HepG2 (cell line): ENCODE data around the gene TMEM165. TPM values are rescaled to one million over a fixed set of nuclear protein-coding genes. Genes with fewer than 3 reads are reported as not detected.

Experiments used
- ATAC-seq: fragments of 200-7000 bp; cut with Tn5 transposase; 3 replicates; pipeline ENCODE4 v1.9.1; 2020; ENCODE audit warnings: mild to moderate bottlenecking, moderate library complexity
- BruUV-seq: library from RNA; stranded (reverse); fragments of 400-500 nt; replicated peaks from 2 replicates; lab custom pipeline; 2021; lab: Mats Ljungman, UMichigan
- CTCF ChIA-PET: fragments of 300-600 bp; formaldehyde crosslinking; extraction: SDS; loops from one replicate; lab custom pipeline; 2021; ENCODE audit warnings: low total read pairs, inconsistent platforms, low intra/inter-chr PET ratio; lab: Yijun Ruan, JAX
- POLR2A ChIA-PET: fragments of 350-600 bp; sonication (Branson Sonifier 250); formaldehyde crosslinking; loops from one replicate; lab custom pipeline; 2020; ENCODE audit warnings: antibody characterized with exemption, inconsistent platforms; lab: Yijun Ruan, JAX
- DNase-seq: peaks from one replicate; pipeline ENCODE4 v3.0.0-alpha.2; 2015; ENCODE audit warnings: low spot score
- FAIRE-seq: peaks from 3 replicates; lab custom pipeline; 2011; peaks lifted over from hg19 to GRCh38; lab: Jason Lieb, UNC
- H2AFZ ChIP-seq: one replicate; pipeline ENCODE4 v1.6.1; 2011; ENCODE audit warnings: low read length, inconsistent platforms
- H3K27ac ChIP-seq: fragments of 300-600 bp; 3 replicates; pipeline ENCODE4 v1.8.0; 2011; ENCODE audit warnings: mixed run types, mild to moderate bottlenecking, mixed read lengths, low read length, inconsistent platforms; ENCODE audit not compliant: insufficient read depth; ENCODE audit errors: extremely low read length
- H3K27me3 ChIP-seq, 2 experiments: fragments of 200-600 bp in 1 of 2; 2 replicates in 1 of 2; 3 replicates in 1 of 2; pipeline versions ENCODE4 v1.6.0 to v1.8.0; 2011; ENCODE audit warnings: low read length in 2 of 2, mild to moderate bottlenecking in 2 of 2, moderate library complexity in 2 of 2, inconsistent platforms in 1 of 2; ENCODE audit not compliant: insufficient read depth in 2 of 2, control insufficient read depth in 1 of 2
- H3K36me3 ChIP-seq, 2 experiments: fragments of 200-600 bp in 1 of 2; replicated peaks in 1 of 2; 2 replicates in 1 of 2; 3 replicates in 1 of 2; pipeline versions ENCODE4 v1.5.1 to v1.8.0; 2011; ENCODE audit warnings: low read length in 2 of 2, inconsistent platforms in 1 of 2; ENCODE audit not compliant: insufficient read depth in 2 of 2, control insufficient read depth in 1 of 2
- H3K4me1 ChIP-seq: 2 replicates; pipeline ENCODE4 v1.5.1; 2012; ENCODE audit warnings: low read length, inconsistent platforms; ENCODE audit not compliant: insufficient read depth
- H3K4me2 ChIP-seq: 2 replicates; pipeline ENCODE4 v1.6.0; 2011; ENCODE audit warnings: low read depth, low read length, inconsistent platforms
- H3K4me3 ChIP-seq, 3 experiments: fragments of 200-600 bp in 1 of 3; sonication (generic), shearing (Covaris generic) in 1 of 3; replicated peaks in 1 of 3; 2 replicates each; pipeline ENCODE4 v1.5.1; 2011 to 2016; ENCODE audit warnings: low read length in 3 of 3, inconsistent platforms in 2 of 3, low read depth in 2 of 3, mild to moderate bottlenecking in 2 of 3, control low read depth in 1 of 3, mixed read lengths in 1 of 3; ENCODE audit not compliant: insufficient read depth in 1 of 3
- H3K79me2 ChIP-seq: one replicate; pipeline ENCODE4 v1.6.1; 2011; ENCODE audit warnings: low read length, inconsistent platforms; ENCODE audit not compliant: insufficient read depth
- H3K9ac ChIP-seq: 2 replicates; pipeline ENCODE4 v1.6.0; 2011; ENCODE audit warnings: mild to moderate bottlenecking, low read depth, low read length, inconsistent platforms; ENCODE audit not compliant: insufficient read depth
- H3K9me3 ChIP-seq: 2 replicates; pipeline ENCODE4 v1.5.1; 2012; ENCODE audit warnings: mild to moderate bottlenecking, low read length
- H4K20me1 ChIP-seq: 2 replicates; pipeline ENCODE4 v1.6.0; 2011; ENCODE audit warnings: inconsistent platforms, mild to moderate bottlenecking, low read length, moderate library complexity; ENCODE audit not compliant: insufficient read depth
- GMEB1 ChIP-seq: sonication (generic); formaldehyde crosslinking; IDR thresholded peaks from 2 replicates; pipeline ENCODE4 v1.5.1; 2020; ENCODE audit warnings: missing genetic modification reagents, mild to moderate bottlenecking, borderline replicate concordance
- GZF1 ChIP-seq: sonication (generic); formaldehyde crosslinking; IDR thresholded peaks from 2 replicates; pipeline ENCODE4 v1.5.1; 2020; ENCODE audit warnings: mild to moderate bottlenecking, missing genetic modification reagents
- MAF1 ChIP-seq: sonication (generic); formaldehyde crosslinking; IDR thresholded peaks from 2 replicates; pipeline ENCODE4 v1.5.0; 2020; ENCODE audit warnings: missing genetic modification reagents, borderline replicate concordance
- NR2F1 ChIP-seq, 2 experiments: fragments of 450-650 bp in 1 of 2; formaldehyde crosslinking in 1 of 2; IDR thresholded peaks; 2 replicates each; pipeline versions ENCODE4 v1.5.0 to v1.6.1; 2016 to 2020; ENCODE audit warnings: mild to moderate bottlenecking in 1 of 2, missing compliant biosample characterization in 1 of 2, missing genetic modification reagents in 1 of 2, moderate library complexity in 1 of 2
- POGZ ChIP-seq: sonication (generic); formaldehyde crosslinking; IDR thresholded peaks from 2 replicates; pipeline ENCODE4 v1.4.0; 2020; ENCODE audit warnings: mild to moderate bottlenecking, missing genetic modification reagents
- PREB ChIP-seq: sonication (generic); formaldehyde crosslinking; IDR thresholded peaks from 2 replicates; pipeline ENCODE4 v1.4.0; 2020; ENCODE audit warnings: missing genetic modification reagents
- PRMT3 ChIP-seq: sonication (generic); formaldehyde crosslinking; IDR thresholded peaks from 2 replicates; pipeline ENCODE4 v1.8.1; 2022; ENCODE audit warnings: low read depth, mild to moderate bottlenecking, moderate library complexity, missing genetic modification reagents, borderline replicate concordance
- SCMH1 ChIP-seq: sonication (generic); formaldehyde crosslinking; IDR thresholded peaks from 2 replicates; pipeline ENCODE4 v1.9.0; 2021; ENCODE audit warnings: missing genetic modification reagents, mild to moderate bottlenecking, borderline replicate concordance
- SIX4 ChIP-seq: sonication (generic); formaldehyde crosslinking; IDR thresholded peaks from 2 replicates; pipeline ENCODE4 v1.4.0; 2020; ENCODE audit warnings: missing genetic modification reagents
- SMARCC2 ChIP-seq: fragments of 450-650 bp; IDR thresholded peaks from 2 replicates; pipeline ENCODE4 v1.6.1; 2017; ENCODE audit warnings: antibody characterized with exemption, mild to moderate bottlenecking
- SMC3 ChIP-seq: IDR thresholded peaks from 2 replicates; pipeline ENCODE4 v1.6.1; 2011; ENCODE audit warnings: low read length, improper control_type of control experiment
- TMF1 ChIP-seq: sonication (generic); formaldehyde crosslinking; IDR thresholded peaks from 2 replicates; pipeline ENCODE4 v1.8.1; 2022; ENCODE audit warnings: low read depth, missing genetic modification reagents
- WIZ ChIP-seq: sonication (generic); formaldehyde crosslinking; IDR thresholded peaks from 2 replicates; pipeline ENCODE4 v1.5.1; 2020; ENCODE audit warnings: mild to moderate bottlenecking, missing genetic modification reagents
- ZNF282 ChIP-seq: fragments of 450-650 bp; IDR thresholded peaks from 2 replicates; pipeline ENCODE4 v1.6.1; 2018; ENCODE audit not compliant: partially characterized antibody
- ZNF317 ChIP-seq: sonication (generic); formaldehyde crosslinking; IDR thresholded peaks from 2 replicates; pipeline ENCODE4 v1.5.0; 2020; ENCODE audit warnings: mild to moderate bottlenecking, missing genetic modification reagents
- ZNF33B ChIP-seq: sonication (generic); formaldehyde crosslinking; IDR thresholded peaks from 2 replicates; pipeline ENCODE4 v1.5.1; 2020; ENCODE audit warnings: mild to moderate bottlenecking, missing genetic modification reagents
- ZNF484 ChIP-seq: sonication (generic); formaldehyde crosslinking; IDR thresholded peaks from 2 replicates; pipeline ENCODE4 v1.5.1; 2020; ENCODE audit warnings: mild to moderate bottlenecking, low read depth, missing genetic modification reagents, borderline replicate concordance
- ZNF549 ChIP-seq: sonication (generic); formaldehyde crosslinking; IDR thresholded peaks from 2 replicates; pipeline ENCODE4 v1.5.0; 2020; ENCODE audit warnings: missing genetic modification reagents
- ZNF572 ChIP-seq: sonication (generic); formaldehyde crosslinking; IDR thresholded peaks from 2 replicates; pipeline ENCODE4 v1.5.1; 2020; ENCODE audit warnings: mild to moderate bottlenecking, missing genetic modification reagents
- WGBS: methylation state at CpG from one replicate; pipeline ENCODE4 v1.1.6; 2017; ENCODE audit warnings: low lambda C conversion rate; 5-methylcytosine and 5-hydroxymethylcytosine counted together
- in situ Hi-C: cut with HindIII; loops from 2 replicates; pipeline ENCODE4 v1.10.0; 2017; ENCODE audit warnings: low pct_unique_long_range_greater_than_20kb; ENCODE audit not compliant: extremely low pct_ligation_motif_present
- intact Hi-C: fragments of 100-400 bp; cut with micrococcal nuclease; formaldehyde crosslinking; loops from one replicate; pipeline ENCODE4 v1.10.0; 2022; ENCODE audit not compliant: unreplicated experiment
- polyA plus RNA-seq, 8 experiments: library from polyadenylated mRNA; depleted of rRNA in 3 of 8; stranded (reverse) in 7 of 8; unstranded in 1 of 8; fragments of >200 nt; fragmentation: Illumina TruSeq in 4 of 8; extraction: Trizol in 4 of 8; gene quantifications; 2 replicates each; pipeline versions ENCODE4 v1.2.1 to v1.2.3, GENCODE V29; 2011 to 2016; ENCODE audit warnings: low read depth in 4 of 8, missing spikeins in 1 of 8, mixed read lengths in 1 of 8; ENCODE audit not compliant: insufficient read depth in 1 of 8
- total RNA-seq, 5 experiments: library from RNA; depleted of rRNA; stranded (reverse); fragments of >200 nt; fragmentation: Illumina TruSeq; extraction: Trizol; gene quantifications; 2 replicates each; pipeline ENCODE4 v1.2.3, GENCODE V29; 2016; ENCODE audit warnings: low read depth in 1 of 5

The TMEM165 gene
- total and polyA plus RNA-seq, 2 of the 13 experiments (the other 11 are each of a cell fraction or from before 2014, with no cell fraction given) = 54.6 to 103 TPM

- TF ChIP-seq NR2F1 (CRISPR knock-in tag; IDR thresholded peaks at IDR 0.05) (no peak), ZNF572 (CRISPR knock-in tag) (no peak), ZNF549 (no peak), POGZ (CRISPR knock-in tag) (peak; percentile 76), ZNF317 (CRISPR knock-in tag) (peak; percentile 89), SIX4 (CRISPR knock-in tag) (no peak), ZNF33B (CRISPR knock-in tag) (no peak), MAF1 (CRISPR knock-in tag) (no peak)
These were observed at the start of gene TMEM165 (continued) for GRCh38 chr4:55395529-55396307.

- POLR2A ChIA-PET = interaction anchor here (0.8 to 1.3 kb wide), 6 partner anchors 11 to 200 kb away, joined by 3 to 8 read pairs (median 3); partner anchors contain the start of gene TMEM165
- peak; percentile 96 for ATAC-seq
- DNase-seq = peak; percentile 66
- in situ Hi-C loops = no loop called here
- no peak for FAIRE-seq
- Histone ChIP-seq H4K20me1 (no peaks in the 10 kb centered on the region), H2AFZ (peak within 1 kb of the TSS; percentile 64), H3K4me2 (peak within 1 kb of the TSS; percentile 91), H3K4me1 (peaks cover 34% of the 10 kb centered on the region), H3K27ac (peak within 1 kb of the TSS; percentile 86), H3K9me3 (no peaks in the 10 kb centered on the region), H3K79me2 (no peaks in the 10 kb centered on the region), H3K36me3 (no peaks in the 10 kb centered on the region), H3K9ac (peak within 1 kb of the TSS; percentile 74), H3K27me3 (no peaks in the 10 kb centered on the region), H3K4me3 (peak within 1 kb of the TSS; percentile 57 to 70 (median 66))
- intact Hi-C loops = loop anchor here (2.0 kb wide), 2 partner anchors 49 to 207 kb away; partner anchors contain the start of gene TMEM165
- BruUV-seq = no TSS peak
- CTCF ChIA-PET = interaction anchor here (1.0 to 2.5 kb wide), 4 partner anchors 24 to 390 kb away, joined by 3 to 8 read pairs (median 3); no protein-coding TSS in a partner anchor
- WGBS = 2% methylated on average over 7 of the region's 95 CpGs
- TF ChIP-seq ZNF484 (no peak), WIZ (0 out of 2 replicates have a peak, but pooled peaks have one; percentile 26), TMF1 (CRISPR knock-in tag) (peak; percentile 85; the same call in 1 of the 2 replicates), SMARCC2 (no peak), SMC3 (peak; percentile 7; the same call in 1 of the 2 replicates), GMEB1 (CRISPR knock-in tag) (peak; percentile 86), GZF1 (CRISPR knock-in tag) (no peak), ZNF282 (no peak), PREB (CRISPR knock-in tag) (peak; percentile 53; the same call in 1 of the 2 replicates), SCMH1 (CRISPR knock-in tag) (no peak), PRMT3 (peak; percentile 65; the same call in 1 of the 2 replicates)
These were observed 49.5 kb upstream of the TMEM165 start, which contains the start of gene SRD5A3 for GRCh38 chr4:55345980-55346850. TSS of gene SRD5A3 (plus strand) at chr4:55346242. CDS start at chr4:55346337, 95 bp downstream.
